Natural killer cell treated with Interleukin-12 subunit alpha and Interleukin-12 subunit beta and Interleukin-15 and Interleukin-18, amount 100 ng/mL, for 72 hours (primary cell): Measurements from ENCODE around the gene PROZ. TPM values are rescaled to one million over a fixed set of nuclear protein-coding genes. Genes with fewer than 3 reads are reported as not detected.

Experiments
- ATAC-seq, 2 donors: fragments of 150-1000 bp; cut with Tn5 transposase in 1 of 2; sonication (Bioruptor Pico), chemical (Tn5 transposase) in 1 of 2; 2 replicates each; pipeline ENCODE4 v1.10.0; 2021
- DNase-seq: peaks from one replicate; pipeline ENCODE4 v3.0.0; 2022; ENCODE audit warnings: low spot score
- H3K27ac Mint-ChIP-seq, 2 donors: 1 replicate in 1 of 2; 2 replicates in 1 of 2; pipeline ENCODE4 v1.8.0; 2022; ENCODE audit warnings: mixed read lengths in 2 of 2, mild to moderate bottlenecking in 1 of 2, moderate library complexity in 1 of 2
- H3K27me3 Mint-ChIP-seq, 2 donors: 1 replicate in 1 of 2; 2 replicates in 1 of 2; pipeline ENCODE4 v1.8.0; 2022; ENCODE audit warnings: mixed read lengths in 2 of 2
- H3K36me3 Mint-ChIP-seq: one replicate; pipeline ENCODE4 v1.8.0; 2022; ENCODE audit warnings: mixed read lengths
- H3K4me1 Mint-ChIP-seq, 2 donors: 1 replicate in 1 of 2; 2 replicates in 1 of 2; pipeline ENCODE4 v1.8.0; 2022; ENCODE audit warnings: low read depth in 2 of 2, mixed read lengths in 2 of 2, mild to moderate bottlenecking in 1 of 2
- H3K4me3 Mint-ChIP-seq: one replicate; pipeline ENCODE4 v1.8.0; 2022; ENCODE audit warnings: mixed read lengths
- H3K9me3 Mint-ChIP-seq: 2 replicates; pipeline ENCODE4 v1.8.0; 2022; ENCODE audit warnings: mixed read lengths
- total RNA-seq, 2 donors: library from RNA; stranded (reverse); gene quantifications; one replicate each; pipeline ENCODE4 v1.2.3, GENCODE V29; 2022

Gene PROZ
- total RNA-seq, 2 donors from 2014 or later, result not detected

DNA sequence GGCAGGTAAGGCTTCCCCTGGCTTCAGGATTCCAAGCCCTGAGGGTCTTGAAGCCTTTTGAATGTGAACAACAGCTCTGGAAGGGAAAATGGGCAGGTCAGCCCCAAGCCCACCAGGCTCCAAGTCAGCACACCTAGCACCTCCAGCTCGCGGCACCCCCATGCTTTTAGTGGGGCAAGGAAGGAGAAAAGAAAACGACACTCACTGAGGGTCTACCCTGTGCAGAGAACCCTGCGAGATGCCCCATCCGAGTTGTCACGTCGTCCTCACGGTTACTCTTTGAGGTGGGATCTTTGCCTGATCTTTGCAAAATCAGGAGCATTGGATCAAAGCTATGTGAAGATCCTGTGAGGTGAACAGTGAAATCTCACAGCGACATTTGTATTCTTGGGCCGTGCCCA is 41.6 kb upstream of the PROZ start:
- H3K4me3 Mint-ChIP-seq, result no peak overlapping the region
- no peaks in the 10 kb centered on the region for H3K27me3 Mint-ChIP-seq
- no peak overlapping the region for H3K27ac Mint-ChIP-seq
- H3K9me3 Mint-ChIP-seq, result no peaks in the 10 kb centered on the region
- no peaks in the 10 kb centered on the region for H3K4me1 Mint-ChIP-seq
- no peak for DNase-seq
- ATAC-seq, result no peak
- H3K36me3 Mint-ChIP-seq, result no peaks in the 10 kb centered on the region

DNA sequence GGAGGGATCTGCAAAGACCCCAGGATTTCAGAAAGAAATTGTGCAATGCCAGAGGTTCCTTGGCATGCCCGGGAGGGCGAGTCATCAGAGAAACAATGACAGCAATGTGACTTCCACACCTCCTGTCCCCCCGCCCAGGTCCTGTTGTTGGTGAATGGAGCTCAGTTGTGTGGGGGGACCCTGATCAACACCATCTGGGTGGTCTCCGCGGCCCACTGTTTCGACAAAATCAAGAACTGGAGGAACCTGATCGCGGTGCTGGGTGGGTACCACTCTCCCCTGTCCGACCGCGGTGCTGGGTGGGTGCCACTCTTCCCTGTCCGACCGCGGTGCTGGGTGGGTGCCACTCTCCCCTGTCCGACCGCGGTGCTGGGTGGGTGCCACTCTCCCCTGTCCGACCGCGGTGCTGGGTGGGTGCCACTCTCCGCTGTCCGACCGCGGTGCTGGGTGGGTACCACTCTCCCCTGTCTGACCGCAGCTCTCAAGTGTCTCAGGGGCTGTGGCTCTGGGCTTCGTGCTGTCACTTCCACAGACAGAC is 41.0 kb upstream of the PROZ start:
- ATAC-seq (no peak), DNase-seq (no peak)
- no peaks in the 10 kb centered on the region for H3K9me3 Mint-ChIP-seq
- no peak overlapping the region for H3K27ac Mint-ChIP-seq
- no peaks in the 10 kb centered on the region for H3K4me1 Mint-ChIP-seq
- H3K4me3 Mint-ChIP-seq, result no peak overlapping the region
- no peaks in the 10 kb centered on the region for H3K36me3 Mint-ChIP-seq
- H3K27me3 Mint-ChIP-seq, result no peaks in the 10 kb centered on the region

DNA sequence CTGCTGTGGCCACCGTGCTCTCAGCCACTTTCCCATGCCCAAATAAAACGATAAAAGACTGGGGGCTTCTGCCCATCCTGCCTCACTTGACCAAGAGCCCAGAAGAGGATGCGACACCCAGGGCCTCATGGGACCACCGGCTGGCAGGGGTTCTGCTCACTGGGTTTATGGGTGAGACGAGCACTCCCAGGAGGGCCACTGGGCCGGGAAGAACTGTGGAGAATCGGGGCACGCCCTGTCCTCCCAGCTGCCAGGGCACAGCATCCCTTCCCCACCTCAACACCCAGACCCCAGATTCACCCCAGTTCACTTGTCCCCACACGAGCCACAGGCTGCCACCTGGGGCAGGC is 40.6 kb upstream of the PROZ start:
- Mint-ChIP-seq H3K9me3 (no peaks in the 10 kb centered on the region), H3K27ac (no peak overlapping the region), H3K27me3 (peaks cover 0 to under 1% of the 10 kb centered on the region in 2 donors), H3K36me3 (no peaks in the 10 kb centered on the region), H3K4me1 (no peaks in the 10 kb centered on the region), H3K4me3 (no peak overlapping the region)
- DNase-seq, result no peak
- ATAC-seq, result no peak

DNA sequence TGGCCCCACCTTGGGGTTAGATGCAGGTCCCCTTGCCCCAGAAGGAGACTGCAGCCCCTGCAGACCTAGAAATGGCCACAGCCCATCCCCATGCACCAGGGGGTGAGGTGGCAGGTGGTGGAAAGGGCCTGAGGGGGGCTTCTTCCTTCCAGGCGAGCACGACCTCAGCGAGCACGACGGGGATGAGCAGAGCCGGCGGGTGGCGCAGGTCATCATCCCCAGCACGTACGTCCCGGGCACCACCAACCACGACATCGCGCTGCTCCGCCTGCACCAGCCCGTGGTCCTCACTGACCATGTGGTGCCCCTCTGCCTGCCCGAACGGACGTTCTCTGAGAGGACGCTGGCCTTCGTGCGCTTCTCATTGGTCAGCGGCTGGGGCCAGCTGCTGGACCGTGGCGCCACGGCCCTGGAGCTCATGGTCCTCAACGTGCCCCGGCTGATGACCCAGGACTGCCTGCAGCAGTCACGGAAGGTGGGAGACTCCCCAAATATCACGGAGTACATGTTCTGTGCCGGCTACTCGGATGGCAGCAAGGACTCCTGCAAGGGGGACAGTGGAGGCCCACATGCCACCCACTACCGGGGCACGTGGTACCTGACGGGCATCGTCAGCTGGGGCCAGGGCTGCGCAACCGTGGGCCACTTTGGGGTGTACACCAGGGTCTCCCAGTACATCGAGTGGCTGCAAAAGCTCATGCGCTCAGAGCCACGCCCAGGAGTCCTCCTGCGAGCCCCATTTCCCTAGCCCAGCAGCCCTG is 40.0 kb upstream of the PROZ start:
- H3K9me3 Mint-ChIP-seq, result no peaks in the 10 kb centered on the region
- H3K27ac Mint-ChIP-seq, result no peak overlapping the region
- H3K27me3 Mint-ChIP-seq, result peaks cover 0 to 3% of the 10 kb centered on the region in 2 donors
- ATAC-seq, result no peak
- no peaks in the 10 kb centered on the region for H3K36me3 Mint-ChIP-seq
- H3K4me3 Mint-ChIP-seq, result no peak overlapping the region
- no peaks in the 10 kb centered on the region for H3K4me1 Mint-ChIP-seq
- DNase-seq, result no peak

DNA sequence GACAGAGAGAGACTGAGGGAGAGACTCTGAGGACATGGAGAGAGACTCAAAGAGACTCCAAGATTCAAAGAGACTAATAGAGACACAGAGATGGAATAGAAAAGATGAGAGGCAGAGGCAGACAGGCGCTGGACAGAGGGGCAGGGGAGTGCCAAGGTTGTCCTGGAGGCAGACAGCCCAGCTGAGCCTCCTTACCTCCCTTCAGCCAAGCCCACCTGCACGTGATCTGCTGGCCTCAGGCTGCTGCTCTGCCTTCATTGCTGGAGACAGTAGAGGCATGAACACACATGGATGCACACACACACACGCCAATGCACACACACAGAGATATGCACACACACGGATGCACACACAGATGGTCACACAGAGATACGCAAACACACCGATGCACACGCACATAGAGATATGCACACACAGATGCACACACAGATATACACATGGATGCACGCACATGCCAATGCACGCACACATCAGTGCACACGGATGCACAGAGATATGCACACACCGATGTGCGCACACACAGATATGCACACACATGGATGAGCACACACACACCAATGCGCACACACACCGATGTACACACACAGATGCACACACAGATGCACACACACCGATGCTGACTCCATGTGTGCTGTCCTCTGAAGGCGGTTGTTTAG is 39.2 kb upstream of the PROZ start:
- Mint-ChIP-seq H3K27ac (no peak overlapping the region), H3K36me3 (no peaks in the 10 kb centered on the region), H3K27me3 (peaks cover 0 to 3% of the 10 kb centered on the region in 2 donors), H3K4me3 (no peak overlapping the region), H3K4me1 (no peaks in the 10 kb centered on the region), H3K9me3 (no peaks in the 10 kb centered on the region)
- DNase-seq (no peak), ATAC-seq (no peak)

DNA sequence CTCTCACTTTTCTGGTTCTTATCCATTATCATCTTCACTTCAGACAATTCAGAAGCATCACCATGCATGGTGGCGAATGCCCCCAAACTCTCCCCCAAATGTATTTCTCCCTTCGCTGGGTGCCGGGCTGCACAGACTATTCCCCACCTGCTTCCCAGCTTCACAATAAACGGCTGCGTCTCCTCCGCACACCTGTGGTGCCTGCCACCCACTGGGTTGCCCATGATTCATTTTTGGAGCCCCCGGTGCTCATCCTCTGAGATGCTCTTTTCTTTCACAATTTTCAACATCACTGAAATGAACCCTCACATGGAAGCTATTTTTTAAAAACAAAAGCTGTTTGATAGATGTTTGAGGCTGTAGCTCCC is 38.6 kb upstream of the PROZ start:
- H3K4me3 Mint-ChIP-seq, result no peak overlapping the region
- no peak for DNase-seq

DNA sequence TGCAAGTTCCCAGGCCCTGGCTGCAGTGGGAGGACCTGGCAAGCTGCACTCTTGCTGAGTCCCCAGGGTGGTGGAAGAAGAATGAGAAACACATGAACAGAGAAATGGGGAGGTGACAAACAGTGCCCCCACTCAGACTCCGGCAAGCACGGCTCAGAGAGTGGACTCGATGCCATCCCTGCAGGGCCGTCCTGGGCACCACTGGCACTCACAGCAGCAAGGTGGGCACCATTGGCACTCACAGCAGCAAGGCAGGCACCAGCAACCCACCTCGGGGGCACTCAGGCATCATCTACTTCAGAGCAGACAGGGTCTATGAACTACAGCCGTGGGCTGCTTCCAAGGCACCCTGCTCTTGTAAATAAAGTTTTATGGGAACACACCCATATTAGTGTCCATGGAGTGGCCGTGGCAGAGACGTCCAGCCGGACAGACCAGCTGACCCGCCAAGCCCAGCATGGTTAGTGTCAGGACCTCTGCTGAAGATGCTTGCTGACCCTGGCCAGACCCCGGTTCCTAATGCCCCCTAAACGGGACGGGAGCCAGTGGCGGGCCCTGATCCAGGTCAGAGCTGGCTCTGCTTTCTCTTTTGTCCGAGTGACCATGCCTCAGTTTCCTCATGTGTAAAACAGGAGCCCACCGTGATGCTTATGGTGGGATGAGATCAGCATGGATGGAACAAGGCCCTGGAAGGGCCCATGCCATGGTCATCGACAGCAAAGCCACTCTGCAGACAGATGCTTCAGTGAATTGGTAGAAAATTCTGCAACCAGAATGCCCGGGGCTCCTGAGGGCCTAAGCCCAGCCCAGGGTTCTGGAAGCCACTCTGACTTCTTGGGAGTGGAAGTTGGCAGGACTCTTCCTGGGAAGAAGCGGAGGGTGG is 37.9 kb upstream of the PROZ start:
- ATAC-seq, result no peak
- no peak for DNase-seq
- Mint-ChIP-seq H3K4me3 (no peak overlapping the region), H3K4me1 (no peaks in the 10 kb centered on the region), H3K27ac (no peak overlapping the region), H3K9me3 (no peaks in the 10 kb centered on the region), H3K36me3 (no peaks in the 10 kb centered on the region), H3K27me3 (peaks cover 0 to 3% of the 10 kb centered on the region in 2 donors)

More for the DNA sequence above, 38.6 kb upstream of the PROZ start:
- no peaks in the 10 kb centered on the region for H3K36me3 Mint-ChIP-seq
- no peak overlapping the region for H3K27ac Mint-ChIP-seq
- H3K27me3 Mint-ChIP-seq, result peaks cover 0 to 3% of the 10 kb centered on the region in 2 donors
- H3K9me3 Mint-ChIP-seq, result no peaks in the 10 kb centered on the region
- no peak for ATAC-seq
- no peaks in the 10 kb centered on the region for H3K4me1 Mint-ChIP-seq

DNA sequence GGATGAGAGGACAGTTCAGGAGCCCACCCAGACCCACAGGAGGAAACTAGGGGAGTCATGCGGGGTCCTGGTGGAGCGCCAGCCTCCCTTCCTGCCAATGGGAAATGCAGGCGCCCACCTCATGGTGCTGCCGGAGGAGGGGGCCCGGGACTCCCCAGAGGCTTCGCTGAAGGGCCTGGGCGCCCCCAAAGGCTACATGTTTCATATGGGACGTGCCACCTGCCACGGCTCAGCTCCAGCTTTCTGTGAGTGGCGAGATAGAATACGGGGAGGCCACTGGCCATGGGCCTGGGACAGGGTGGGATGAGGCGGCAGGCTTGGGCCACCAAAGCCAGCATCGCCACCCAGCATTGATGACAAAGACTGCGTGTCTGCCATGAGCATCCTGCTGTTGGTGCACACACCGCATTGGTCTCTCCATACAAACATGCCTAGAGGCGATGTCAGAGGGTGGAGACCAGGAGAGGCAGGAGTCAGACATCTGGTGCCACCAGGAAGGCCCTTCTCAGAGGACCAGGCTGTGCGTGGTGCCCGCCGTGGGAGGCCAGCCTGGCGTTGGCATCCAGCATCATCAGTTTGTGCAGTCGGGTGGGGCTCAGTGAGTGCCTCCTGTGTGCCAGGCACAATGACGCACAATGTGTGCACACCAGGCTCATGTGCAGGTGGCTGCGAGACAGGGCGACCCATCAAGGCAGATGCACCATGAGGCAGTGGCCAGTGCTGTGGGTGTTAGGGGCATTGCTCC is 37.1 kb upstream of the PROZ start:
- Mint-ChIP-seq H3K36me3 (no peaks in the 10 kb centered on the region), H3K9me3 (no peaks in the 10 kb centered on the region), H3K4me3 (no peak overlapping the region), H3K27ac (no peak overlapping the region), H3K4me1 (no peaks in the 10 kb centered on the region), H3K27me3 (peaks cover 0 to 4% of the 10 kb centered on the region in 2 donors)
- no peak for DNase-seq
- no peak for ATAC-seq

DNA sequence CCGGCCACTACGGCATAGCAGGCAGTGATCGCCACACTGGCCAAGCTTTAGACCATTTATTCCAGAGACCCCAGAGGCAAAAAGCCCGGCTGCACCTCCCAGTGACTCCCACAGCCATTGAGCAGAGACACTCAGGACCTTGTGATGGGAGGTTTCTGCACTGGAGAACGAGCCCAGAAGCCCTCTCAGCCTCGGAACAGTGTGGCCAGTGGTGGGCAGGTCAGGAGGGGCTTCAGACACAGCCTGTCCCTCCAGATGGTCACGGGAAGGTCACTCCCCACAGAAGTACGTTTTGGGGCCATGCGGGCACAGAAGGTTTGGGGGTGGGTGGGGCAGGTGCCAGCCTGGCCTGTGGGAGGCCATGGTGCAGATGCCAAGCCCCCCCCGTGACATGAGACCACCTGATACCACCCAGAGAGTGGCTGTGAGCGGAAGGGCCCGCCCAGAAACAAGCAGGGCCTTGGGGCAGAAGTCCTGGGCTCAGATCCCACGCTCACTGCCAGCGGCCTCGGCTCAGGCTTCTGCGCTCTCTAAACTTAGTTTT is 36.4 kb upstream of the PROZ start:
- Mint-ChIP-seq H3K4me3 (no peak overlapping the region), H3K36me3 (no peaks in the 10 kb centered on the region), H3K27ac (no peak overlapping the region), H3K27me3 (peaks cover 4 to 5% of the 10 kb centered on the region in 2 donors), H3K4me1 (no peaks in the 10 kb centered on the region), H3K9me3 (no peaks in the 10 kb centered on the region)
- DNase-seq (no peak), ATAC-seq (no peak)

DNA sequence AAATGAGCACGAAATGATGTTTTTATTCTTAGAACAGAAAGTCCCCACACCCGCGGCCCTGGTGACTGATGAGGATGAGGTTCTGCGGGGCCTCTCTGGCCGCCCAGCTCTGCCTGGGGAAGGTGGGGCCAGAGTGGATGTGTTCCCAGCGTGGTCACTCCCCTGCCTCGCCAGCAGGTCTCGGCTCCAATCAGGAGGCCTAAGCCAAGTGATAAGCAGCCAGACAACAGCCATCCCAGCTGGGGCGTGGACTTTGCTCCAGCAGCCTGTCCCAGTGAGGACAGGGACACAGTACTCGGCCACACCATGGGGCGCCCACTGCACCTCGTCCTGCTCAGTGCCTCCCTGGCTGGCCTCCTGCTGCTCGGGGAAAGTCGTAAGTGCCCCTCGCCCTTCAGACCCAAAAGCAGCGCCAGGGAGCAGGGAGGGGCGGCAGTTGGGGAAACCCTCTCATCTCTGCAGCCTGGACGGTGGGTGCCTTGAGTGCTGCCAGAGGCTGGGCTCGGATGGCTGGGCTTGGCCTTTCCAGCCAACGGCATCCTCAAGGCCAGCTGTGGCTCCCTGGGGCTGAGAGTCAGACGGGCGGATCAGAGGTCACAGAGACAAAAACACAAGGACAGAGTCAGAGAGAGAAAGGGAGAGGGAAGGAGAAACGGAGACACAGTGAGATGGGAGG is 35.8 kb upstream of the PROZ start, which contains the start of gene F10:
TSS of gene F10 (plus strand) at position 250 of the 676 bp plus-strand sequence. CDS start at position 307, 57 bp downstream.
- DNase-seq, result no peak
- Mint-ChIP-seq H3K36me3 (no peaks in the 10 kb centered on the region), H3K4me3 (no peak within 1 kb of the TSS), H3K27ac (no peak within 1 kb of the TSS), H3K4me1 (no peaks in the 10 kb centered on the region), H3K27me3 (peaks cover 10 to 11% of the 10 kb centered on the region in 2 donors), H3K9me3 (no peaks in the 10 kb centered on the region)
- ATAC-seq, result no peak

DNA sequence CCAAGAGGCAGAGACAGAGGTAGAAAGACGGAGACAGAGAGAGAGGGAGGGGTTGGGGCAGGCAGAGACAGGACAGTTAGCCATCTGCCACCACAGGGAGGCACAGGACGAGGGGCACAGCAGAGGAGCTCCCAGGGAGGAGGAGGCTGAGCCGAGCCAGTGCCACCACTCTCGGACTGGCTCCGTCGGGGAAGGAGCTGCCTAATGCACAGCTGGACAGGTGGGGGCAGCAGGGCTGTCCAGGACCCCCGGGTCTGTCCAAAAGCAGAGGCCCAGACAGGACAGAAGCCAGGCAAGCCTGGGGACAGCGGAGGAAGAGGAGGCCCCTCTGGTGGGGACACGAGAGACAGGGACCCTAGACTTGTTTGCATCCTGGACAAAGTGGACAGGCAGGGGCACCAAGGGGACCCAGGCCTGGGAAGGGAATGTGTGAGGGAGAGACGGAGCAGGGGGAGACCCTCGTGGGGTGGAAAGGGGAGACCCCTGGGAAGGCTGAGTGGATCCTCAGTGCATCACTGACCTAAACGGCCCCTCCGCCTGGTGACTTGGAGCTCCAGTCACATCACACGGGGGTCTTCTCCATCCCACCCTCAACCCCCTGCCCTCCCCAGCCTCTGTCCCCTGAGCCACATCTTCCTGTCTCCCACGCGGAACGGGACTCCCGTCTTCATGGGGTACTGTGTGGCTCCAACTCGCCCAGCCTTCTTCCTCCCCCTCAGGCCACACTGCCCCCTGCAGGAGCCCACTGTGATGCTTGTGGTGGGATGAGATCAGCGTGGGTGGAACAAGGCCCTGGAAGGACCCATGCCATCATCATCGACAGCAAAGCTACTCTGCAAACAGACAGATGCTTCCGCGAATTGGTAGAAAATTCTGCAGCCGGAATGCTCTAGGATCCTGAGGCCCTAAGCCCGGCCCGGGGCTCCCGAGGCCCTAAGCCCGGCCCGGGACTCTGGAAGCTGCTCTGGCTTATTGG is 34.9 kb upstream of the PROZ start:
- Mint-ChIP-seq H3K36me3 (no peaks in the 10 kb centered on the region), H3K4me3 (no peak overlapping the region), H3K27me3 (peaks cover 14% of the 10 kb centered on the region in 2 donors), H3K27ac (no peak overlapping the region), H3K9me3 (no peaks in the 10 kb centered on the region), H3K4me1 (no peaks in the 10 kb centered on the region)
- no peak for ATAC-seq
- no peak for DNase-seq
